SH-SY5Y (cell line): ENCODE measurements around the gene KCNK5.

Experiments
- GATA2 ChIP-seq: IDR thresholded peaks from 2 replicates; pipeline ENCODE4 v1.6.1; 2011; ENCODE audit warnings: mild to moderate bottlenecking, low read depth, low read length
- GATA3 ChIP-seq: IDR thresholded peaks from 2 replicates; pipeline ENCODE4 v1.6.1; 2011; ENCODE audit warnings: low read depth, mild to moderate bottlenecking, low read length, moderate library complexity

DNA sequence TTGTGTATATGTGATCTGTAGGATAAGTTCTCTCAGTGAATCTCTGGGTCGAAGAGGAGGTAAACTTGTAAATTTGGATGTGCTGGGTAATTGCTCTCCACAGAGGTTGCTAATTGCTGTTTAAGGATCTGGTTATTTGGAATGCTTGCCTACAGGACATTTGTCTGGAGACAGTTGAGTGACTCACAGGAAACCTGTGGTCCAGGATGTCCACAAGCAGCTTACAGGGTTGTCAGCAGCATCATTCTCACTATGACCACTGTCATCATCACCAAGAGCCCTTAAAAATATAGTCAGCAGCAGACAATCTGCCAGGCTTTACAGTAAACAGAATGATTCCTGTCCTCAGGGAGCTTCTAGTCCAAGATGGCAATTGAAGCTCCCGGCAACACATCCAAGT, 31.2 kb upstream of the KCNK5 start:
- no peak for TF ChIP-seq GATA2
- no peak for TF ChIP-seq GATA3
